Colonic mucosa (tissue), 4 donors: ENCODE data around the gene CPNE2. TPM values are rescaled to one million over a fixed set of nuclear protein-coding genes. Genes with fewer than 3 reads are reported as not detected.

ENCODE experiments used
- DNase-seq: peaks from one replicate; pipeline ENCODE4 v3.0.0-alpha.2; 2020
- H3K27ac ChIP-seq: fragments of 200-600 bp; one replicate; pipeline ENCODE4 v1.8.0; 2021
- H3K27me3 ChIP-seq: fragments of 200-600 bp; one replicate; pipeline ENCODE4 v1.8.0; 2021
- H3K36me3 ChIP-seq: fragments of 200-600 bp; one replicate; pipeline ENCODE4 v1.8.0; 2021
- H3K4me1 ChIP-seq: fragments of 200-600 bp; one replicate; pipeline ENCODE4 v1.8.0; 2021; ENCODE audit warnings: mild to moderate bottlenecking
- H3K4me3 ChIP-seq: fragments of 200-600 bp; one replicate; pipeline ENCODE4 v1.8.0; 2021
- H3K9ac ChIP-seq, 2 donors: one replicate each; pipeline ENCODE4 v1.7.0; 2013; ENCODE audit warnings: control low read depth in 2 of 2, low read depth in 2 of 2, low read length in 2 of 2
- H3K9me3 ChIP-seq: fragments of 200-600 bp; one replicate; pipeline ENCODE4 v1.8.0; 2021
- CTCF ChIP-seq: fragments of 200-600 bp; IDR thresholded peaks from one replicate; pipeline ENCODE4 v1.8.0; 2022; ENCODE audit warnings: antibody characterized with exemption, mild to moderate bottlenecking
- intact Hi-C: fragments of 100-400 bp; cut with DNase I; formaldehyde crosslinking; loops from one replicate; pipeline ENCODE4 v1.14.1; 2022
- total RNA-seq, 2 donors: library from RNA; stranded (reverse); fragmentation: NEBNext Ultra II Directional in 1 of 2; extraction: Animal tissue kit (Norgen Biotek cat#: 25700) in 1 of 2; gene quantifications; one replicate each; pipeline ENCODE4 v1.2.1, GENCODE V29; 2021
- donor health status: healthy.
- donor health status: DM: no; HTN: no; CAD: no.
- donor health status: DM: no; HTN: no; CAD: no.

CPNE2 gene
- total RNA-seq, 2 donors from 2014 or later, result 38.6 to 53.3 TPM

GRCh38 chr16:57049678-57050077, 42.7 kb upstream of the CPNE2 start:
- Histone ChIP-seq H3K4me3 (no peak overlapping the region), H3K9ac (no peak overlapping the region), H3K27ac (no peak overlapping the region), H3K36me3 (peaks cover 9% of the 10 kb centered on the region), H3K4me1 (no peaks in the 10 kb centered on the region), H3K9me3 (no peaks in the 10 kb centered on the region), H3K27me3 (no peaks in the 10 kb centered on the region)
- TF ChIP-seq CTCF, result no peak
- intact Hi-C loops, result no loop called here
- no peak for DNase-seq

GRCh38 chr16:57051696-57052228, 40.6 kb upstream of the CPNE2 start:
- Histone ChIP-seq H3K4me3 (no peak overlapping the region), H3K36me3 (peaks cover 9% of the 10 kb centered on the region), H3K27ac (no peak overlapping the region), H3K4me1 (no peaks in the 10 kb centered on the region), H3K27me3 (no peaks in the 10 kb centered on the region), H3K9me3 (no peaks in the 10 kb centered on the region), H3K9ac (no peak overlapping the region)
- no peak for DNase-seq
- no peak for TF ChIP-seq CTCF
- intact Hi-C loops, result no loop called here

DNA sequence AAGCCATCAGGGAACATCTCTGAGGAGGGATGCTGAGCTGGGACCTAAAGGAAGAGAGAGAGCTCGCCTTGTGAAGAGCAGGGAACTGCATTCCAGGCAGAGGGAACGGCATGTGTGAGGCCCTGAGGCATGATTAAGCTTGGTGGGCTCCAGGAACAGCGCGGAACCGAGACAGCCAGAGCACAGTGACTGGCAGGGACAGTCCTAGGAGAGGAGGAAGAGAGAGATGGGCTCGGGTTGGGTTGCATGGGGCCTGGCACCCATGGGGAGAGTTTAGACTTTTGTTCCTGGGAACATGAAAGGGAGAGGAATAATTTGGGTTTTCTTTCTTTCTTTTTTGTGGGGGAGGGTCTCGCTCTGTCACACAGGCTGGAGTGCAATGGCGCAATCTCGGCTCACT, 39.2 kb upstream of the CPNE2 start:
- DNase-seq, result no peak
- Histone ChIP-seq H3K4me1 (no peaks in the 10 kb centered on the region), H3K27me3 (no peaks in the 10 kb centered on the region), H3K36me3 (peaks cover 6% of the 10 kb centered on the region), H3K27ac (no peak overlapping the region), H3K4me3 (no peak overlapping the region), H3K9ac (no peak overlapping the region), H3K9me3 (no peaks in the 10 kb centered on the region)
- intact Hi-C loops, result no loop called here
- no peak for TF ChIP-seq CTCF

- peaks cover 5% of the 10 kb centered on the region for H3K36me3 ChIP-seq
- no peak for TF ChIP-seq CTCF
- H3K9ac ChIP-seq, result no peak overlapping the region
- DNase-seq, result no peak
- H3K27ac ChIP-seq, result no peak overlapping the region
- H3K4me1 ChIP-seq, result no peaks in the 10 kb centered on the region
- intact Hi-C loops, result no loop called here
- H3K4me3 ChIP-seq, result no peak overlapping the region
- H3K9me3 ChIP-seq, result no peaks in the 10 kb centered on the region
- H3K27me3 ChIP-seq, result no peaks in the 10 kb centered on the region
These were observed 38.0 kb upstream of the CPNE2 start for GRCh38 chr16:57054338-57054737.

DNA sequence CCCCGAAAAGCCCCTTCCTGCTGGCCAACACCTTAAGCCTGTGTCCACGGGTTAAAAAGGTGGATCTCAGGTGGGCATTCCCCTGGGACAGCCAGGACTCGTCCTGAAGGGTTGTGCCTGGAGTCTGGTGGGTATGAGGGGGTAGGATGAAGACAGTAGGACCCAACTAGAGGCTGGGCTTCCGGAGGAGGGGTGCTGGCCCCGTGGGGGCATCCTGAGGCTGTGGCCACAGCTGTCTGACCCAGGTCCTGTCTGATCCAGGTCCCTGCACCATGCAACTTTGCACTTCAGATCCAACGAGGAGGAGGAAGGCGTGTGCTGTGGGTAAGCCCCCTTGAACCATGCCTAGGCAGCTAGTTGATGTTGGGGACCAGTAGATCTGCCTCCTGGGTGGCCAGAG, 37.6 kb upstream of the CPNE2 start:
- Histone ChIP-seq H3K4me1 (no peaks in the 10 kb centered on the region), H3K27me3 (no peaks in the 10 kb centered on the region), H3K9ac (no peak overlapping the region), H3K27ac (no peak overlapping the region), H3K9me3 (no peaks in the 10 kb centered on the region), H3K36me3 (peaks cover 5% of the 10 kb centered on the region), H3K4me3 (no peak overlapping the region)
- no peak for DNase-seq
- no peak for TF ChIP-seq CTCF
- intact Hi-C loops, result no loop called here
